Activated CD8-positive, alpha-beta memory T cell treated with anti-CD3 and anti-CD28 coated beads for 4 hours (primary cell): ENCODE results near the gene ZNF3.

Source experiments
- DNase-seq, 2 donors: peaks; one replicate each; pipeline ENCODE4 v3.0.0-alpha.2; 2020; ENCODE audit warnings: low read depth in 2 of 2

ZNF3 gene

DNA sequence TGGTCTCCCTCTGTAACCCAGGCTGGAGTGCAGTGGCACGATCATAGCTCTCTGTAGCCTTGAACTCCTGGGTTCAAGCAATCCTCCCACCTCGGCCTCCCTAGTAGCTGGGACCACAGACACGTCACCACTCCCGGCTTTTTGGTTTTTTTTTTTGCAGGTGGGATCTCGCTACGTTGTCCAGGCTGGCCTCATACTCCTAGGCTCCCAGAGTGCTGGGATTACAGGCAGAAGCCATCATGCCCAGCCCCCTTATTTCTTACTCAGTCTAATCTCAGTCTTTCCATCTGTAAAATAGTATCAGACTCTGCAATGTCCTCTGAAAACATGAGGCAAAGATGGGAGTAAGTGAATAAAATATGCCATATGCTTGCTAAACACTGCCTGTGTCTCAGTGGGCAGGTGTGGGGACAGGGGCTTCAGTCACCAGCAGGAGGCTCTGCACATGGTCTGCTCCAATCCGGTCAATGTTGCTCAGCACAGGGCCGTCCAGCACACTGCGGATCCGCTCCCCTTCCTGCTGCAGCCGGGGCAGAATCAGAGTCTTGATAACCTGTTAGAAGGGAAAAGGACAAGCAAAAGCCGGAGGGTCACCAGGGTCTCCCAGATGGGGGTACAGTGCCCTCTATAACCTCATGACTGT, 28.1 kb upstream of the ZNF3 start:
- no peak for DNase-seq

DNA sequence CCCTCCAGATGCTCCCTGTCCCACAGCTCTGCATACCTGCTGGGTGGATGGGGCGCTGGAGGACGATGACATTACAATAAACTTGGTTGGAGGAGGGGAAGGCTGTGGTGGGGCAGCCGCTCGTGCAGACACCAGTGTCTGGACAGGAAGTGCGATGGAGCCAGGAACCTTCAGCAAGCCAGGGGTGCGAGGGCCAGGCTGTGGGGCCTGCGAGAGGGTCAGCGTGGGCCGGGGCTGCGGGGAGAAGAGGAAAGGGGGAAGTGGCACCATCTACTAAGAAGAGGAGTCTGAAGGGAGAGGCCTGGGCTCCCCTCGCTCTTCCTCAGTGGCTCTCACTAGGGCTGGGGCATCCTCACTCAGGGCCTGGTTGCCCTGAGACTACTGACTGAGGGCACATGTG, 26.4 kb upstream of the ZNF3 start:
- DNase-seq: no peak

DNA sequence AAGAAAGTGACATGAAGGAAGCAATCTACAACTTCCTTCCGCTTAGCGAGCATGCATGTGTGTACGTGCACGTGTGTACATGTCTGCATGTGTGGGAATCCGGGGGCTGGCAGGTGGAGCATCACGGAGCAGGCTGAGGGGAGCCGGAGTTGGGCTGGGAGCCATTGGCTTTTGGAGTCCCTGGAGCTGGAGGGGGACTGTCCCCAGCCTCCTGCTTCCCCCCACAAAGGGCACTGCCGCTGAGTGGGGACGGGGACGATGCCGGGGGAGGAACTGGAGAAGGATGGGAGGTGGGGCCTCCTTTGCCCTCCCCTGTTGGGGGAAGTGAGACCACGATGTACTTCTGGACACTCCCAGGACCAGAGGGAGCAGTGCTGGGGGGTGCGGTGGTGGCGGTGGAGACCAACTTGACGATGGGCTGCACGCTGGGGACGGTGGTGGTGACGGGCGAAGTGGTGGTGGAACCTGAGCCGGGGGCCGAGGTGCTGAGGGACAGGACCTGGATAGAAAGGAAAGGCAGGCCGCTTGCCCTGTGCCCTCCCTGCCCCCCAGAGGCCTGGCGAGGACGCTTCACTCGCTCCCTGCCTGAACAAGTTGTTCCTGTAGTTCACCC, 25.7 kb upstream of the ZNF3 start:
- no peak for DNase-seq

DNA sequence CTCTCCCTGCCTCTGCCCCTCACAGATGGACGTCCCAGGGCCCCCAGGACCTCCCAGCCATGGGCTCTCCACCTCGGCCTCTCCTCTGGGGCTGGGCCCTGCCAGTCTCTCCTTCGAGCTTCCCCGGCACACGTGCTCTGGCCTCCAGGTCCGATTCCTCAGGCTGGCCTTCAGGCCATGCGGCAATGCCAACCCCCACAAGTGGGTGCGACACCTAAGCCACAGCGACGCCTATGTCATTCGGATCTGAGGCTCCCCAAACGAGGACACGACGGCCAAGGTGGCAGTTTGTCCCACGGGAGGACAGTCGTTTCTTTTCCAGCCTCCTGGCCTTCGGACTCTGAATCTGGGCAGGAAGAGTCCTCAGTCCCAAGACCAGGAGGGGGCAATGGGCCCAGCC, 25.1 kb upstream of the ZNF3 start:
- DNase-seq: no peak

DNA sequence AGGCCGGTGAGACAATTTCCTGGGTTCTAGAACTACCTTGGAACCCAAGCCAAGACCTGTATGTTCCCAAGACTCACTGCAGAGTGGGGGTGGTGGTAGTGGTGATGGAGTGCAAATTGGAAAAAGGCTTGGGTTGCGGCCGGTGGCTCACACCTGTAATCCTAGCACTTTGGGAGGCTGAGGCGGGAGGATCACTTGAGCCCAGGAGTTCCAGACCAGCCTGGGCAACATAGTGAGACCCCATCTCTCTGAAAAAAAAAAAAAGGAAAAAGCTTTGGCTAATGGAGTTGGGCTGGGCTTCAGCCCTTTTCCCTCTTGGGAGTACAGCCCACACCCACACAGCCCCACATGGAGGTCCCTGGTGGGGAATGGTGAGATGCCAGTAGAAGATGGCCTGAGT, 24.0 kb upstream of the ZNF3 start:
- no peak for DNase-seq

DNA sequence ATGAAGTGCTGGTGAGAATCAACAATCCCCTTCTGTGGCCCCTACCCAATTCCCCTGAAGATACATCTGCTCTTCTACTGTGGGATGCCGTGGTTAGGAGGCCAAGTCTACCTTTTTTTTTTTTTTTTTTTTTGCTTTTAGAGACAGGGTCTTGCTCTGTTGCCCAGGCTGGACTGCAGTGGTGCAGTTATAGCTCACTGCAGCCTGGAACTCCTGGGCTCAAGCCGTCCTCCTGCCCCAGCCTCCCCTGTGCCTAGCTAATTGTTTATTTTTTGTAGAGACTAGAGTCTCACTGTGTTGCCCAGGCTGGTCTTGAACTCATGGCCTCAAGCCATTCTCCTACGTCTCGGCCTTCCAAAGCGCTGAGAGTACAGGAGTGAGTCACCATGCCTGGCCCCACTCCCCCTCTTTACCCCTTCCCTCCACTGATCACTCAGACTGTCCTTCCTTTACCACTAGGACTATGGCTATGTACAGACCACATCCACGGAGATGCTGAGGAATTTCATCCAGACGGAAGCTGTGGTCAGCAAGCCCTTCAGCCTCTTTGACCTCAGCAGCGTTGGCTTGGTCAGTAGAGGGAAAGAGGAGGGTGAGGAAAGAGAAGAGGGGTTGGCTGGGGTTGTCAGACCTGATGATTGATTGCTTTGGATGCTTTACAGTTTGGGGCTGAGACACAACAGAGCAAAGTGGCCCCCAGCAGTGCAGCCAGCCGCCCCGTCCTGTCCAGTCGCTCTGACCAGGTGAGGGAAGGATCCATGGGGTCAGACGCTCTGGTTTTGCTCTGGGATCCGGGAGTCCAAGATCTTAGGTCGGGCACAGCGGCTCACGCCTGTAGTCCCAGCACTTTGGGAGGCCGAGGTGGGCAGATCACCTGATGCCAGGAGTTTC, 21.7 kb upstream of the ZNF3 start:
- DNase-seq: no peak

DNA sequence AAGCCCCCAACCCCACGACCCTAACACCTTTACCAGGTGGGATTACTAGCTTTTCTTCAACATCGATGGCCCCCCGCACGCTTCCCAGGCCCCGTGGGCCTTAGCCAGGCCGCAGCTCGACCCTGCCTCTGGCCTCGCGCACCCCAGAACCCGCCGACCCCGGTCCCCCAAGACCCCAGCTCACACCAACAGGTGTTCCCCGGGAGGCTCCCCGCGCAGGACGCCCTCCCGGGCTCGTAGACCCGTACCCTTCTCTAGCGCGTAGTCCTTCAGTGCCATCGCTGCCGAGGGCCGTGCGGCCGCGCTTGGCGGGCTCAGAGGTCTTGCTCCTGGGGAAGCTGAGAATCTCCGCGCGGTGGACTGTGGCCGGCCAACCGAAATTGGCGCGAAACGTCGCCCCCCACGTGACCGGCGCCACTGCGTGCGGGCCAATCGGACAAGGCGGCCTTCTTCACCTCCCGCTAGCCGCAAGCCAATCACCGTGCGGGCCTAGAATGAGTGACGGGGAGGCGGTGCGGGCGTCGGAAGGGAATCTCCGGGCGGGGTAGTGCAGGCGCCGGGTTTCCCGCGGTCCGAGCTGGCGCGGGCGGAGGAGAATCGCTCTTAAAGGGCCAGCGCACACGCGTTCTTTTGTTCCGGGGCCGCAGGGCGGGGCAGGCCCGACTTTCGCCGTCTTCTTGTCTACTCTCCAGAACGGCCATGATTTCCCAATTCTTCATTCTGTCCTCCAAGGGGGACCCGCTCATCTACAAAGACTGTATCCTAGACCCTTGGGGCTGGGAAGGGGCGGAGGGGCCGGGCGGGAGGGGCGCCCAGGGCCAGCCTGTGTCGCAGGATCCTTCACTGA, 19.7 kb upstream of the ZNF3 start, which contains the start of the genes AP4M1 and MCM7:
TSS of gene AP4M1 (plus strand) at position 628 of the 847 bp plus-strand sequence. CDS start at position 700, 72 bp downstream.
TSS of gene MCM7 (minus strand) at position 382 of the 847 bp plus-strand sequence. CDS start at position 279, 103 bp downstream.
- DNase-seq: peak; percentile 92 to 94

DNA sequence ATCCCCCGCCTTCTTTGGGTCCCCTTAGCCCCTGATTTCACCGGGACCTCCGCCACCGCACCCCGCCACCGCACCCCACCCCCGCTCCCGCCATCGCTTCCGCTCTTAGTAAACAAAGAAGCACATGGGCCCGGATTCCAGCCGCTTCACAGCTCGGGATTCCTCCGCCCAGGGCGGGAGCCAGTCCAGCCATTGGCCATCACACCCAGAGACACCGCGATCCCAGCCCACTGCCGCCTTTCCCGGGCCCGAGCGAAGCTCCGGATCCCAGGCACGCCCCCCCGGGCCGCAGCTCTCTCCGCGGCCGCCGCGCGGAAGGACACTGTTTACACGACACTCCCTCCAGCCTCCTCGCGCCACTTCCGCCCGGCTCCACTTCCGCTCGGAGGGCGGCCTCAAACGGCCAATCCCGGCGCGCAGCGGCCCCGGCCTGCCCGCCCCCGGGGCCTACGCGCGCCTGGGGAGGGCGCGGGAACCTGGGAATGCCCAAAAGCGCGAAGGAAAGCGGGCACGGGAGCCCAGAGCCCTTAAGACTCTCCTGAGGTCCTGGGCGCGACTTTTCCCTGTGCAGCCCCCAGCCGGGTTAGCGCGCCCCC, 19.0 kb upstream of the ZNF3 start:
- DNase-seq: peak; percentile 69 to 71

DNA sequence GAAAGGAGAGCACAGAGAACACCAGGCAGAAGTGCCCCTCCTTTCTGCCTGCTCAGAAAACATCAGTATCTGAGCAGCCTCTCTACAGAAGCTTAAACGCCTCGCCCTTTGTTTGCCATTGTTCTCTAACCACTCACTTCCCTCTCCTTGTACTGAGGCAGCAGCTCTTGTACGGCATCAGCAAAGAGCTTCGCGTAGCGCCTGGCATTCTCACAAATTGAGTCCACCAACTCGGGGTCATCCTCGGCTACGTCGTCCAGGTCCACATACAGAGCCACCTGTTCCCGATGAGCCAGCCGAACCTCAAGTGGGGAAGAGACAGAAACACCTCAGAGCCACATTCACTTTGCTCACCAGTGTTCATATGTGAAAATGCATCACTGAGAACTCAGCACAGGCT, 17.9 kb upstream of the ZNF3 start:
- no peak for DNase-seq

DNA sequence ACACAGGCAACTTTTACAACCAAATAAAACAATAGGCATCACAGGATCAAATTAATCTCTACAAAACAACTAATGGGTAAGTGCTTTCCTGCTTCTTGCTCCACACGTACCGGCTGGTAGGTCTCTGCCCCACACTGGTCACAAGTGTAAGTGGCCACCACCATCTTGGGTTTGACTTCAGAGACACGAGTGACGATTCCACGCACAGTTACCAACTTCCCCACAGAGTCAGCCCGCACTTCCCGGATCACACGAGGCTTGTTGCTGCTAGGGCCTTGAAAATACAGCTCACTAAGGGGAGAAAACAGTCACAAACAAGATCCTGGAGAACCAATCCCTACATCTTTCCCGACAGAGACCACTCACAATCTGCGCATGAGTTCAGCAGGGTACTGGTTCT, 17.4 kb upstream of the ZNF3 start:
- no peak for DNase-seq

DNA sequence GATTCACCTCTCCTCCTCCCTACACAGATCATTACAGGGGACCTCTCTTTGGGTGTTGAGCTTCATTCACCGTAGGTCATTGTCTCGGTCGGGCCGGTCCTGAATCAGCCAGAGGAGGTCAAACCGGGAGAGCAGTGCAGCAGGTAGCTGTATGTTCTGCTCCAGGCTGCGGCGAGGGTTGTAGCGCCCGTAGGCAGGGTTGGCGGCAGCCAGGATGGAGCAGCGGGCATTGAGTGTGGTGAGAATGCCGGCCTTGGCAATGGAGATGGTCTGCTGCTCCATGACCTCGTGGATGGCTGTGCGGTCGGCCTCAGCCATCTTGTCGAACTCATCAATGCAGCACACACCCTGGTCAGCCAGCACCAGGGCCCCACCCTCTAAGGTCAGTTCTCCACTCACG, 14.2 kb upstream of the ZNF3 start:
- no peak for DNase-seq

DNA sequence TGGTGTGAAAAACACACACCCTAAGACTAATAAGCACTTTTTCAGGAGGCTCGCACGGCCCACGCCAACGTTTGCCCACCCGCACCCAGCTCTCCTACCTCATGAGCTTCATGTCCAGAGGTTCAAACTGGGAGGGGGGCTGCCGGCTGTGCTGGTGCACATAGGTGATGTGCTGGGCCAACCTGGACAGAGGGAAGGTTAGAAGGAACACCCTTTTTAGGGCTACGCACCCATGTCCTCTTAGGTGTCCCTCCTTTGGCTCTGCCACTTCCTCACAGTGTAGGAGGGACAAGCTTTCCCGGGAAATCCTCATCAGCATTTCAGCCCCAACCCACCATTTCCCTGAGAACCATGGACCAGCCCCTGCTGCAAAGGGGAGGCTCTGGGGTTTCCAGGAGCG, 13.8 kb upstream of the ZNF3 start:
- no peak for DNase-seq

DNA sequence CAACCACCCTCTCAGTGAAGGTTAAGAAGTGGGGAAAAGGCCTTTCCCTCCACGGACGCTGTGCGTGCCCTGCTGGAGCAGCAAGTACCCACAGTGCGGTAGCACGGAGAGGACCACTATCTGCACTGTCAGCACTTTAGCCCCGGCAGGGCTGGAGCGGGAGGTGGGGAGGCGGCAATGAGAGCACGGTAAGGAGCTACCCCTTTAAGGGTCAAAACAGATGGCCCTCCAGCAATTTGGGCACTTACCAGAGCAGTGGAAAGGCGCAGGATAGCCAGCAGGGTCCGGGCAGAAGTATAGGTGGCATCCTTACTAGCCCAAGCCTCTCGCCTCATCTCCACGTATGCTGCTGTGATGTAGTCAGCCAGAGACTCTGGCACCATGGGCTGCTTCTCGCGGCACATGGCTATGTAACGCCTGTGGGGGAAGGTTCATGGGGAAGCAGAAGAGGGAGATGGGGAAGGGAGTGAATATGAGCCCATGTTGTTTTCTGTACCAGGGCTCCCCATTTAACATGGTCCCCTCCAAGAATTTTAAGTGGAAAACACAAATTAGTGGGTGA, 12.5 kb upstream of the ZNF3 start:
- no peak for DNase-seq

DNA sequence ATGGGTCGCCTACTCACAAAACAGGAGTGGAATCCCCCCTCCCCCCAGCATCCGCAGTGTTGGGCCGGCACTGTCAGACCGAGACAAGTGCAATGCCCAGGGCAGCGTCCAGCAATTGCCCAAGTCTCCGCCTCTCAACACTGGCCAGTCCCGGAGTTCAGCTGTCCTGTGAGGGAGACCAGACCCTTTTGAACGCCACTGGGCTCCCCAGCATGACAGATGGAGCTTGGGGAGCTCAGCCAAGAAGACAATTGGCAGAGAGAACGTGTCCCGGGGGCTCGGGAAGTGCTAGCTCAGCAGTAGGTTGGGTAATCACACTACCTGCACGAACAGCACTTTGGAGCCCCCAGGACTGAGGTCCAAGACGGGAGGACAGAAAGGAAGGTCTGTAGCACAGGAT, 12.0 kb upstream of the ZNF3 start:
- no peak for DNase-seq

DNA sequence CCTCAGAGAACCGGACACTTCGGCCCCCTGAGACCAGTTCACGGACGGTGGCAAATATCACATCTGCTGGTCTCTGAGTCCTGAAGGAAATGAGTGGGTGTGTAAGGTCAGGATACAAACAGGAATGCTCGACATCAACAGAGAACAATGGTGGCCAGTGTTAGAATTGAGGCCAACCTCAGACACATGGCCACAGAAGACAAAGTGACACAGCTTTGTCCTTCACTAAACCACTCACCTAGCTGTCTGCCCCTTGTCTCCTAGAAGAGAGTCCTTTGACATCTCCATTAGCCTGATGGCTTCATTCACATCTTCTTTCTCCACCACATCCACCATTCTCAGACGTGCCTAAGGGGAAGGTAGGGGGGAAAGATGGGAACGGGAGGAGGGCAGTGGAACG, 11.5 kb upstream of the ZNF3 start:
- DNase-seq: no peak

DNA sequence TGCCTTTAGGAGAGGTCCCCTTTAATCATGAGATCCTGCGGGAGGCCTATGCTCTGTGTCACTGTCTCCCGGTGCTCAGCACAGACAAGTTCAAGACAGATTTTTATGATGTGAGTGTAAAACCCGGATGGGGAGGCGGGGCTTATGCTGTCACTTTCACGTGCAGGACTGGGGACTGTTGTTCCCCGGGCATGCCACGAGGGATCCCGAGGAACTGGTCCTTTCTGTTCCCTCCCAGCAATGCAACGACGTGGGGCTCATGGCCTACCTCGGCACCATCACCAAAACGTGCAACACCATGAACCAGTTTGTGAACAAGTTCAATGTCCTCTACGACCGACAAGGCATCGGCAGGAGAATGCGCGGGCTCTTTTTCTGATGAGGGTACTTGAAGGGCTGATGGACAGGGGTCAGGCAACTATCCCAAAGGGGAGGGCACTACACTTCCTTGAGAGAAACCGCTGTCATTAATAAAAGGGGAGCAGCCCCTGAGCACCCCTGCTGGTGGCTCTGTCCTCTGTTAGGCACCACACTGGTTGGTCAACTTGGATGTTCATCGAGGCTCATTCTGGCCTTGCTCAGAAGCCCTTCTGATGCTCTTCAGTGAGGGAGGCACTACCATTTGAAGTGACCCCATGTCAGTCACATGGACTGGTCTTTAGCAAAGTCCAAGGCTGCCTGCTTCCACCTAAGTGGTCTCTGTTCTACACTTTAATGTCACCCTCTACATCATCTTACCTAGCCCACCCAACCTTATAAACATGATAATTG, 10.1 kb upstream of the ZNF3 start:
- DNase-seq: no peak

DNA sequence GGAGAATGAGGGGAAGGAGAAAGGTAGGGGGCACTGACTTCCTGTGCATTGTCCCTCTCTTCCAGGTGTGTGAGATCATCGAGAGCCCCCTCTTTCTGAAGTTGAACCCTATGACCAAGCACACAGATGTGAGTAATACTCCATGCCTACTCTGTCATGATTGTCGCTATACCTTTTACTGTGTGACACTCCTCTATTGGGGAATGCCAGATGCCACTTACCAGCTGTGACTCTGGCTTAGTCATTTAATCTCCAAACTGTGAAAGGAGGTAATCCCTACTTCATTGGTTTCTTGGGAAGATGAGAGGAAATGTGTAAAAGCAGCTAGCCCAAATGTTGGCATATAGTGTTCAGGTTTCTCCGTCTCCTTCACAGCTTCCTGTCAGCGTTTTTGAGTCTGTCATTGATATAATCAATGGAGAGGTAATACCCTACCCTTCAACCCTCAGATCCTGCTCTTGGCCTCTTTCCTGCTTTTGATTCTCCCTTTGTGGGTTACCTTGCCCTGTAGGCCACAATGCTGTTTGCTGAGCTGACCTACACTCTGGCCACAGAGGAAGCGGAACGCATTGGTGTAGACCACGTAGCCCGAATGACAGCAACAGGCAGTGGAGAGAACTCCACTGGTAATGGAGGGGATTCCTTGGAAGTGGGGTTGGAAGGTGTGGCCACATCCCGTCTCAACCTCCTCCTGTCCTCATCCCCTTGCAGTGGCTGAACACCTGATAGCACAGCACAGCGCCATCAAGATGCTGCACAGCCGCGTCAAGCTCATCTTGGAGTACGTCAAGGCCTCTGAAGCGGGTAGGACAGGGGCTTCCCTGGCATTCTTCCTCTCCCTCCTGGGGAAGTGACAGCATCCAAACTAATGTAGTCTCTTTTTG, 9.2 kb upstream of the ZNF3 start:
- no peak for DNase-seq

DNA sequence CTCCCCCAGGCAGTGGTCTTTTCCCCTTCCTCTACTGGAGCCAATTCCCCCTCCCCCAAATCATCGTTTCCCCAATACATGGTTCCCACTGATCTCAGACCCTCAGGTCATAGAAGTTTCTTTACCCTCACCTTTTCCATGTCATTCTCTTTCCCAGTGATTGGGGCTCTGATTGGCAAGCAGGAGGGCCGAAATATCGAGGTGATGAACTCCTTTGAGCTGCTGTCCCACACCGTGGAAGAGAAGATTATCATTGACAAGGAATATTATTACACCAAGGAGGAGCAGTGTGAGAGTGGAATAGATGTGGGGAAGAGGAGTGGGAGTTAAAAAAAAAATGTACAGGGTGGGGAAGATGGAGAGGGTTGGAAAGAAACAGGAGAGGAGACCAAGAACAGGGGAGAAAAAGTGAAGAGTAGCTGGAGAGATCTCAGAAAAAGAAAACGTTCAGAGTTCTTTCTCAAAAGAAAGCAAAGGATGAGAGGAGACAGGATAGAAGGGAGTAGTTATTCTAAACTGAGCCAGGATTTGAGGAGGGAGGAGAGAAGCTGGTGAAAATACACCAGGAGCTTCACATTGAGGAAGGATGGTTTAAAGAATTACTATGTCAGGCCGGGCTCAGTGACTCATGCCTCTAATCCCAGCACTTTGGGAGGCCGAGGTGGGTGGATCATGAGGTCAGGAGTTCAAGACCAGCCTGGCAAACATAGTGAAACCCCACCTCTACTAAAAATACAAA, 8.1 kb upstream of the ZNF3 start:
- DNase-seq: no peak
